Nucleus accumbens (tissue), 56 donors: ENCODE results near the gene SLC35F2.
"Not testable (repeated sequence)": the region's sequence is repeated elsewhere in the genome, so short reads cannot be mapped to it uniquely, and the experiment has no call there.

ENCODE experiments used
- DNase-seq, 56 donors: peaks; one replicate each; lab custom pipeline; 2025; lab: John Stamatoyannopoulos, UW

SLC35F2 gene

GRCh38 chr11:107842412-107843100, 16.0 kb downstream of the SLC35F2 start:
- DNase-seq, result no peak

DNA sequence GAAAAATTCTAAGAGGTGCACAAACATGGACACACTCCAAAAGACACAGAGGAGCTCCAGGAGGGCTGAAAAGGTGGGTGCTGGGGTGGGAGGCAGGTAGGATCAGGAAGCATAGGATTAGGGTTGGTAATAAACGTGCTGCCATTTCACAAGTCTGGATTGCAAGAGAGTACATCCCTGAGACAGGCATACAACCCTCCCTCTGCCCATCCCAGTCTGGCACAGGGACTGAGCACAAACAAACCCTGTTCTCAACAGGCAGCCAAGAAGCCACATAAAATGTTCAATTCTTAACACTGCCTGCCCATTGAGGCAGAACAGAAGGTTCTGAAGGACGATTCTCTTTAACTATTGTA, 18.5 kb downstream of the SLC35F2 start:
- DNase-seq, result peak in 24 of 56 donors; percentile 1 to 44 (median 20)

GRCh38 chr11:107836851-107837250, 21.7 kb downstream of the SLC35F2 start:
- DNase-seq, result no peak

- DNase-seq, result no peak
Observed at GRCh38 chr11:107834995-107835394, 23.6 kb downstream of the SLC35F2 start.

DNA sequence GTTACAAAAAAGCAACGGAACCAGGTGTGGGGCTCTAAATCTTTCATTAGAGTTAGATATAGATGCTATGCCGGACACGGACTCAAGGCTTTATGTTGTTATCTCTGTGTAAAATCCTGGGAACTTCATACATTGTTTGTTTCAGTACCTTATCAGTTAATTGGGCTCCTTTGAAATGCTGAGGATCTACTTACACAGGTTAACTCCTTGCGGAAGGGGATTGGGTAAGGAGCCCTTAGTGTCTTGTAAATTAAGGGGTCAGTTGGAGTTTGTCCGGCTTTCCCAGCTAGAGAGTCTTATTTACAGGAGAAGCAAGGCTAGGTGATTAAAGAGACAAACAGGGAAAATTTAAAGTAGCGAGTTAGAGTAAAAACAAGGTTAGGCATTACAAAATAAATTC, 24.7 kb downstream of the SLC35F2 start:
- not testable (repeated sequence) for DNase-seq

GRCh38 chr11:107830915-107831540, 27.6 kb downstream of the SLC35F2 start:
- no peak for DNase-seq

- DNase-seq, result no peak
Observed at GRCh38 chr11:107827041-107827440, 31.5 kb downstream of the SLC35F2 start.

DNA sequence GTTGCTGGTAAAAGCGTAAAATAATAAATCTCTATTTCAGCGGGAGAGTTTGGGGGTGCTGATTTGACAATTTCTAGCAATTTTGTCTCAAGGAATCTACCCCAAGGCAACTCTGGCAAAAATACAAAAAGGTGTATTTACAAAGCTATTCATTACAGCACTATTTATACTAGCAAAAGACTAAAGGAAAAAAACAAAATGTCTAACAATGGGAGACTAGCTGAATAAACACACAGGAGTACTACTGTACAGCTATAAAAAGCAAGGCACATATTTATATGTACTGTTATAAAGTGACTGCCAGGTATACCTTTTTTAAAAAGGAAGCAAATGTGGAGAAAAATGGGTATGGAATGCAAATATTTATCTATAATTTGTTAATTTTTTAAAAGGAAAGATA, 32.7 kb downstream of the SLC35F2 start:
- DNase-seq, result no peak

DNA sequence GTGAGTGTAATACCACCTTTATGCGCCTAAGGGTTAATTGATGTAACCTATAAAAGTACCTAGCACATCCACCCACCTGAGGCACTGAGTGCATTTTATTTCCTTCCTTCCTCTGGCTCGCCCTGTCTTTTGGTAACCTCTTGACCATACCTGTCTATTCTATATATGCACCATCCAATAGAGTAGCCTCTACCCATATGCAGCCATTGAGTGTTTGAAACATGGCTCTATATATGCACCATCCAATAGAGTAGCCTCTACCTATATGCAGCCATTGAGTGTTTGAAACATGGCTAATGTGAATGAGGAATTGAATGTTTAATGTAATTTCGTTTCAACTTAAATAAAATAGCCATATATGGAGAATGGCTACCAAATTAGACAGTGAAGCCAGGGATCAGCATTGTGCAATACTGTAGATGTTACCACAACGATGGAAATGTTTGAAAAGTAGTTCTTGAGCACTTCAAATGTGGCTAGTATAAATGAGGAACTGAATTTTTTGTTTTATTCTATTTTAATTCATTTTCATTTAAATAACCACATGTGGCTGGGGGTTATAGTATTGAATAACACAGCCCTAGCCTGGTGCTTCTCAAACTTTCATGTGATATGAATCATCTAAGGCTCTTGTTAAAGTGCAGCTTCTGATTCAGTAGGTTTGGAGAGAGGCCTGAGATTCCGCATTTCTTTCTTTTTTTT, 33.8 kb downstream of the SLC35F2 start:
- no peak for DNase-seq

DNA sequence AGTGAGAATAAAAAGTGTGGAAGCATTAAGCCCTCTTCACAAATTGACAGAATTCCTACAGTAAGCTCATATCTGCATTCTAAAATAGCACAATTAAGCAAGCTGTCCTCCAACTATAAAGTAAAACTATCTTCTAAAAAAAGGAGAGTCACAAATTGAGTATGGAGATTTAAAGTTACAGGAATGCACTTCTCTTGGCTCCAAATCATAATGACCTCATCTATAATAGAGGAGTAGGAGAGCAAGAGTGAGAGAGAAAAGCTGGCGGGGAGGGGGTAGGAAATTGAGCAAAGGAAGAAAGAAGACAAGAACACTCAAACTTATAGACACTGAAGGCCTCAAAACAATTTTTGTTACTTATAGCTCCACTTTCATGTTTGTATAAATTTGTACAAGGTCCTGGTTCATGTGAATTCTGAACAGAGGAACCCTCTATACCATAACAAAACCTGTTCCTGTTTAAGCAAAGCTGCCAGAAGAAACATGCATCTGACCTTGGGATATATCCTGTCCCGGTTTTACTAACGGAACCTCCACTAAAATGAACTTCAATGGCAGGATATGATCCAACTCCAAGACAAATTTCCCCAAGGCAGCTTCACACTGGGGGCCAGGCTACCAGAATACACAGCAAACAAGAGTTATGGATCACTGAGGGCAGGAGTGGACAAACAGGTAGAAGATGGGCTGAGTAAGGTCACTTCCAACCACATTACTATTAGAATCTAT, 37.2 kb downstream of the SLC35F2 start:
- DNase-seq, result no peak

- no peak for DNase-seq
Observed at GRCh38 chr11:107819361-107820014, 39.1 kb downstream of the SLC35F2 start.

GRCh38 chr11:107818491-107818890, 40.1 kb downstream of the SLC35F2 start:
- DNase-seq, result no peak

DNA sequence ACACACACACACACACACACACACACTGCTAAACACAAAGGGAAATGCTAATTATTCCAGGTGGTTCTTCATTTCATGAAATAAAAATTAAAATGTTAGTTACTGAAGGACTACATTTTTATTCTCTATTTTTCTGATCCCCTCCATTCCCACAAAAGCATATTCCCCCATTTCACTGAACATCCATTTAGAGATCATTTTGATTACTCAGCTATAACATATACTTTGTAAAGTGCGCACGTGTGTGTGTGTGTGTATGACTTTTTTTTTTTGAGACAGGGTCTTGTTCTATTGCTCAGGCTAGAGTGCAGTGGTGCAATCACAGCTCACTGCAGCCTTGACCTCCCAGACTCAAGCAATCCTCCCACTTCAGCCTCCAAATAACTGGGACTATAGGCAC, 42.6 kb downstream of the SLC35F2 start:
- no peak for DNase-seq

DNA sequence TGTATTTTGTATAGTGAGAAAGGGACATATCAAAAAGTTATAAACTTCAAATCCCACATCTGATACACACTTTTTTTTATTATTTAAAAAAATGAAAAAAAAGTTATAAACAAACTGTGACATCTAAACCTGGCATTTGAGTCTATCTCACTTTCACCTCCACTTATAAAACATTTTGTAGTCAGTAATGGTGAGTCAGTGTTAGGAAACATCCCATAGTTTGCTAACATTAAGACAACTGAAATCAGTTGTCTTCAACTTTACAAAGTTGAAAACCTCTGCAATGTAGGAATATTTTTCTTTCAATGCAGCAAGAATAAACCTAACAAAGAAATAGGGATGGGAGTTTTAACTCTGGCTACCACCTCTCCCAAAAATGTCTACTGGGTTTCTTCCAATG, 47.7 kb downstream of the SLC35F2 start:
- DNase-seq, result no peak

- DNase-seq, result no peak
Observed at GRCh38 chr11:107808521-107808920, 50.1 kb downstream of the SLC35F2 start.

GRCh38 chr11:107804971-107805370, 53.6 kb downstream of the SLC35F2 start:
- no peak for DNase-seq

DNA sequence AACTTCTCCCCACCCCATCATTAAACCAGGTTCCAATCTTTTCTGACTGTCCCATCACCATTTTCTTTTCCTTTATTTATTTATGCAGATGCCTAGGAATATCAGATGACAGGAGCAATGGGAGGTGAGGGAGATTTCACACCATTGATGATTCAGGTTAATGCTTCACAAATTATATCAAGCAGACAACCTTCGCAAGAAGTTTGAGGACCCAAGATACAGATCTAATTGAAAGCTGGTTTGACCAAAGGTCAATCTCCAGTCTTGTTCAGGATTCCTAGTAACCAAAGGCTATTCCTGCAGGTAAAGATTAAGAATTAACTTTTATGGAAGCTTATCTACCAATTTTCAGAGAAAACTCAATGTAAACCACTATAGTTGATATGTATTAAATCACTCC, 54.4 kb downstream of the SLC35F2 start:
- no peak for DNase-seq

- no peak for DNase-seq
Observed at GRCh38 chr11:107801641-107802040, 56.9 kb downstream of the SLC35F2 start.

DNA sequence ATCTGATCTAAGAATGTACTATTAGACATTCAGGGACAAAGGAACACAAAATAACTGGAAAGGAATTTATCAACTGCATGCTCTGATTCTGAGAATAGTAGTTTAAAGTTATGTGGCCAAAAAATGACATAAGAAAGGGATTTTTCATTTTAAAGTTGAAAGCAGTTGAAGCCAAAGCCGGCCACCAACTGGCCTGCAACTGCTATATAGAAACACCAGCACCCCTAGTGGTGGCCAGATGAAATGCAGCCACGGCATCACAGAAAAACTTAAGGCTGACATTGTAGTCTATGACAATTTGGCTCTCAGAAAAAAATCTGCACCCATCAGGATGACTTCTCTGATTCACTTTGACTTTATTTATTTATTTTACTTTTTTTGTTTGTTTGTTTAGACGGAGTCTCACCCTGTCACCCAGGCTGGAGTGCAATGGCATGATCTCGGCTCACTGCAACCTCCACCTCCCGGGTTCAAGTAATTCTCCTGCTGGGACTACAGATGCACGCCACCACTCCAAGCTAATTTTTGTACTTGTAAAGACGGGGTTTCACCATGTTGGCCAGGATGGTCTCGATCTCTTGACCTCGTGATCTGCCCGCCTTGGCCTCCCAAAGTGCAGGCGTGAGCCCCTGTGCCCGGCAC, 59.2 kb downstream of the SLC35F2 start:
- DNase-seq, result peak in 39 of 56 donors; percentile 0 to 77 (median 23)

GRCh38 chr11:107792049-107792443, 66.5 kb downstream of the SLC35F2 start:
- DNase-seq, result no peak
